H9 (cell line): ENCODE measurements around the gene RAP1GDS1. TPM values are rescaled to one million over a fixed set of nuclear protein-coding genes. Genes with fewer than 3 reads are reported as not detected.
A peak's percentile ranks its signal among the peaks of the same experiment; 100 is the strongest.

Experiments used
- DNase-seq: peaks from one replicate; pipeline ENCODE4 v3.0.0-alpha.2; 2017
- H2AFZ ChIP-seq: one replicate; pipeline ENCODE4 v1.6.1; 2013; ENCODE audit warnings: mild to moderate bottlenecking, low read length, control low read depth, moderate library complexity
- H2AK5ac ChIP-seq: 2 replicates; pipeline ENCODE4 v1.6.1; 2013; ENCODE audit warnings: low read length, control low read depth, mixed read lengths; ENCODE audit not compliant: insufficient read length
- H2BK120ac ChIP-seq: one replicate; pipeline ENCODE4 v1.6.1; 2013; ENCODE audit warnings: low read depth, mild to moderate bottlenecking, low read length, control low read depth, inconsistent platforms; ENCODE audit not compliant: poor library complexity, severe bottlenecking
- H2BK12ac ChIP-seq: 2 replicates; pipeline ENCODE4 v1.6.1; 2013; ENCODE audit warnings: low read length, control low read depth, mixed read lengths, low read depth; ENCODE audit not compliant: insufficient read length
- H2BK15ac ChIP-seq: 2 replicates; pipeline ENCODE4 v1.6.1; 2013; ENCODE audit warnings: low read depth, low read length, control low read depth
- H2BK20ac ChIP-seq: one replicate; pipeline ENCODE4 v1.6.1; 2013; ENCODE audit warnings: low read depth, mild to moderate bottlenecking, low read length, control low read depth, inconsistent platforms; ENCODE audit not compliant: poor library complexity, severe bottlenecking
- H2BK5ac ChIP-seq: 2 replicates; pipeline ENCODE4 v1.6.1; 2013; ENCODE audit warnings: low read length, control low read depth, mixed read lengths; ENCODE audit not compliant: insufficient read length
- H3K14ac ChIP-seq: 2 replicates; pipeline ENCODE4 v1.6.1; 2013; ENCODE audit warnings: low read length, control low read depth; ENCODE audit not compliant: insufficient read depth
- H3K18ac ChIP-seq: 2 replicates; pipeline ENCODE4 v1.6.1; 2013; ENCODE audit warnings: low read depth, mild to moderate bottlenecking, mixed read lengths, low read length, control low read depth; ENCODE audit not compliant: insufficient read length
- H3K23ac ChIP-seq: 2 replicates; pipeline ENCODE4 v1.6.1; 2013; ENCODE audit warnings: low read length, control low read depth, mixed read lengths, low read depth; ENCODE audit not compliant: insufficient read length
- H3K23me2 ChIP-seq: 2 replicates; pipeline ENCODE4 v1.6.1; 2013; ENCODE audit warnings: low read depth, mild to moderate bottlenecking, mixed read lengths, low read length, control low read depth; ENCODE audit not compliant: insufficient read length, poor library complexity, severe bottlenecking
- H3K27ac ChIP-seq: 2 replicates; pipeline ENCODE4 v1.5.1; 2013; ENCODE audit warnings: low read length, control low read depth, mixed read lengths, low read depth; ENCODE audit not compliant: insufficient read length
- H3K27me3 ChIP-seq: 2 replicates; pipeline ENCODE4 v1.6.1; 2013; ENCODE audit warnings: low read length, control low read depth, inconsistent platforms; ENCODE audit not compliant: insufficient read depth
- H3K4ac ChIP-seq: 2 replicates; pipeline ENCODE4 v1.6.1; 2013; ENCODE audit warnings: low read depth, mild to moderate bottlenecking, control low read depth, inconsistent platforms, low read length, moderate library complexity
- H3K4me1 ChIP-seq: 2 replicates; pipeline ENCODE4 v1.6.1; 2013; ENCODE audit warnings: low read length, control low read depth, inconsistent platforms; ENCODE audit not compliant: insufficient read depth
- H3K4me2 ChIP-seq: 2 replicates; pipeline ENCODE4 v1.6.1; 2013; ENCODE audit warnings: low read length, control low read depth, mixed read lengths; ENCODE audit not compliant: insufficient read length, insufficient read depth
- H3K56ac ChIP-seq: 2 replicates; pipeline ENCODE4 v1.6.1; 2013; ENCODE audit warnings: low read depth, mild to moderate bottlenecking, mixed read lengths, low read length, control low read depth; ENCODE audit not compliant: insufficient read length
- H3K79me1 ChIP-seq: 2 replicates; pipeline ENCODE4 v1.6.1; 2013; ENCODE audit warnings: low read depth, mild to moderate bottlenecking, moderate library complexity, low read length, control low read depth, inconsistent platforms; ENCODE audit not compliant: insufficient read depth, poor library complexity, severe bottlenecking
- H3K79me2 ChIP-seq: 2 replicates; pipeline ENCODE4 v1.6.1; 2013; ENCODE audit warnings: low read length, control low read depth, inconsistent platforms; ENCODE audit not compliant: insufficient read depth
- H3K9ac ChIP-seq: 2 replicates; pipeline ENCODE4 v1.6.1; 2013; ENCODE audit warnings: low read length, control low read depth, mixed read lengths; ENCODE audit not compliant: insufficient read length; ENCODE audit errors: extremely low read depth
- H3K9me3 ChIP-seq: one replicate; pipeline ENCODE4 v1.6.1; 2013; ENCODE audit warnings: low read depth, low read length, inconsistent platforms; ENCODE audit not compliant: control insufficient read depth
- H3T11ph ChIP-seq: one replicate; pipeline ENCODE4 v1.6.1; 2013; ENCODE audit warnings: mild to moderate bottlenecking, low read length, control low read depth, inconsistent platforms
- H4K20me1 ChIP-seq: one replicate; pipeline ENCODE4 v1.6.1; 2013; ENCODE audit not compliant: control insufficient read depth, insufficient read length, insufficient read depth
- H4K5ac ChIP-seq: 2 replicates; pipeline ENCODE4 v1.6.1; 2013; ENCODE audit warnings: low read depth, mild to moderate bottlenecking, mixed read lengths, low read length, control low read depth; ENCODE audit not compliant: insufficient read length
- H4K8ac ChIP-seq: replicated peaks from 2 replicates; pipeline ENCODE4 v1.6.1; 2013; ENCODE audit warnings: low read length, control low read depth, mixed read lengths, low read depth; ENCODE audit not compliant: insufficient read length
- H4K91ac ChIP-seq: 2 replicates; pipeline ENCODE4 v1.6.1; 2013; ENCODE audit warnings: low read depth, mild to moderate bottlenecking, moderate library complexity, mixed read lengths, low read length, control low read depth; ENCODE audit not compliant: insufficient read length
- H3K27ac Mint-ChIP-seq, 3 experiments: 2 replicates in 2 of 3; 3 replicates in 1 of 3; pipeline ENCODE4 v1.8.0; 2020 to 2021; ENCODE audit warnings: mixed read lengths in 3 of 3, mild to moderate bottlenecking in 1 of 3, moderate library complexity in 1 of 3
- H3K27me3 Mint-ChIP-seq: 2 replicates; pipeline ENCODE4 v1.8.0; 2021; ENCODE audit warnings: low read depth, mild to moderate bottlenecking, moderate library complexity, mixed read lengths
- H3K36me3 Mint-ChIP-seq, 3 experiments: 2 replicates in 2 of 3; 3 replicates in 1 of 3; pipeline ENCODE4 v1.8.0; 2020 to 2021; ENCODE audit warnings: low read depth in 3 of 3, mixed read lengths in 3 of 3; ENCODE audit not compliant: insufficient read depth in 1 of 3
- H3K4me1 Mint-ChIP-seq, 2 experiments: 2 replicates each; pipeline ENCODE4 v1.8.0; 2020; ENCODE audit warnings: mixed read lengths in 2 of 2
- H3K4me3 Mint-ChIP-seq, 2 experiments: 2 replicates in 1 of 2; 3 replicates in 1 of 2; pipeline ENCODE4 v1.8.0; 2020 to 2021; ENCODE audit warnings: mild to moderate bottlenecking in 2 of 2, mixed read lengths in 2 of 2, moderate library complexity in 1 of 2
- H3K9me3 Mint-ChIP-seq, 2 experiments: 2 replicates in 1 of 2; 3 replicates in 1 of 2; pipeline ENCODE4 v1.8.0; 2020; ENCODE audit warnings: mild to moderate bottlenecking in 2 of 2, mixed read lengths in 2 of 2, moderate library complexity in 1 of 2
- WGBS: extraction: QIAGEN DNeasy Blood & Tissue Kit; methylation state at CpG from one replicate; pipeline ENCODE4 v1.1.7; 2013; ENCODE audit warnings: missing lambda C conversion rate, low lambda C conversion rate, mixed read lengths; ENCODE audit not compliant: insufficient read length; ENCODE audit errors: extremely low coverage; 5-methylcytosine and 5-hydroxymethylcytosine counted together
- total RNA-seq: library from RNA; stranded (reverse); gene quantifications from 2 replicates; pipeline ENCODE4 v1.2.1, GENCODE V29; 2021
- TF ChIP-seq, protein P1 (sequence below): fragments of 200-600 bp; sonication (generic); conservative IDR thresholded peaks from 3 replicates; pipeline ENCODE4 v1.8.0; 2021; ENCODE audit warnings: antibody characterized with exemption, mild to moderate bottlenecking

The RAP1GDS1 gene
- total RNA-seq, 1 experiment from 2014 or later = 25.2 TPM

GRCh38 chr4:98474408-98474844, 213.2 kb downstream of the RAP1GDS1 start:
- no peak overlapping the region for H2BK15ac ChIP-seq
- H4K8ac ChIP-seq = no peak overlapping the region
- no peak overlapping the region for H3K4ac ChIP-seq
- H2AFZ ChIP-seq = no peak overlapping the region
- peaks cover 4 to 25% (median 6%) of the 10 kb centered on the region in 3 experiments; a peak in 6 of 7 replicates for H3K36me3 Mint-ChIP-seq
- H3K27me3 Mint-ChIP-seq = no peaks in the 10 kb centered on the region
- H3K4me1 ChIP-seq = no peaks in the 10 kb centered on the region; the same call in 1 of the 2 replicates
- TF ChIP-seq, protein P1, sequence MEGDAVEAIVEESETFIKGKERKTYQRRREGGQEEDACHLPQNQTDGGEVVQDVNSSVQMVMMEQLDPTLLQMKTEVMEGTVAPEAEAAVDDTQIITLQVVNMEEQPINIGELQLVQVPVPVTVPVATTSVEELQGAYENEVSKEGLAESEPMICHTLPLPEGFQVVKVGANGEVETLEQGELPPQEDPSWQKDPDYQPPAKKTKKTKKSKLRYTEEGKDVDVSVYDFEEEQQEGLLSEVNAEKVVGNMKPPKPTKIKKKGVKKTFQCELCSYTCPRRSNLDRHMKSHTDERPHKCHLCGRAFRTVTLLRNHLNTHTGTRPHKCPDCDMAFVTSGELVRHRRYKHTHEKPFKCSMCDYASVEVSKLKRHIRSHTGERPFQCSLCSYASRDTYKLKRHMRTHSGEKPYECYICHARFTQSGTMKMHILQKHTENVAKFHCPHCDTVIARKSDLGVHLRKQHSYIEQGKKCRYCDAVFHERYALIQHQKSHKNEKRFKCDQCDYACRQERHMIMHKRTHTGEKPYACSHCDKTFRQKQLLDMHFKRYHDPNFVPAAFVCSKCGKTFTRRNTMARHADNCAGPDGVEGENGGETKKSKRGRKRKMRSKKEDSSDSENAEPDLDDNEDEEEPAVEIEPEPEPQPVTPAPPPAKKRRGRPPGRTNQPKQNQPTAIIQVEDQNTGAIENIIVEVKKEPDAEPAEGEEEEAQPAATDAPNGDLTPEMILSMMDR = no peak
- no peaks in the 10 kb centered on the region for H3K27me3 ChIP-seq
- no peak overlapping the region for H3K23ac ChIP-seq
- no peaks in the 10 kb centered on the region; a peak in 1 of 4 replicates for H3K4me1 Mint-ChIP-seq
- H4K91ac ChIP-seq = no peak overlapping the region
- no peak overlapping the region for H3K18ac ChIP-seq
- no peak overlapping the region for H2AK5ac ChIP-seq
- H3K23me2 ChIP-seq = no peaks in the 10 kb centered on the region
- WGBS = no CpG with 5 or more reads among the region's 3 CpGs
- no peaks in the 10 kb centered on the region for H3K79me1 ChIP-seq
- no peak overlapping the region for H3K27ac ChIP-seq
- H3K56ac ChIP-seq = no peak overlapping the region
- H4K5ac ChIP-seq = no peak overlapping the region
- H3K79me2 ChIP-seq = no peaks in the 10 kb centered on the region
- H3K27ac Mint-ChIP-seq = peak overlapping the region in 1 of 3 experiments; percentile 91; a peak in 1 of 7 replicates
- H2BK5ac ChIP-seq = no peak overlapping the region
- H4K20me1 ChIP-seq = no peaks in the 10 kb centered on the region
- H2BK12ac ChIP-seq = no peak overlapping the region
- no peak overlapping the region for H3T11ph ChIP-seq
- no peak overlapping the region for H3K4me2 ChIP-seq
- H3K4me3 Mint-ChIP-seq = no peak overlapping the region
- H3K9ac ChIP-seq = no peak overlapping the region
- DNase-seq = no peak
- H2BK120ac ChIP-seq = no peak overlapping the region
- no peaks in the 10 kb centered on the region for H3K9me3 Mint-ChIP-seq
- no peaks in the 10 kb centered on the region for H3K9me3 ChIP-seq
- no peak overlapping the region for H3K14ac ChIP-seq
- no peak overlapping the region for H2BK20ac ChIP-seq
